ENCODE data around the gene ADCY4. TPM values are rescaled to one million over a fixed set of nuclear protein-coding genes. Genes with fewer than 3 reads are reported as not detected.

ADCY4 gene
- total and polyA plus RNA-seq, 10 of the 15 experiments (the other 5 are each of a cell fraction or from before 2014, with no cell fraction given) = 0.05 to 0.87 (median 0.21) TPM; not detected in 1

- H3K27ac ChIP-seq (ENCODE audit: control insufficient read depth, insufficient read depth) = no peak overlapping the region
- WGBS (ENCODE audit: insufficient coverage, insufficient replicate concordance, low lambda C conversion rate, missing lambda C conversion rate) = 85% methylated on average over 1 of the region's 1 CpG
- in situ Hi-C loops (cut with MboI) = loop anchor here (5.0 kb wide), 1 partner anchor 67 kb away; no protein-coding TSS in a partner anchor
- H3K9ac ChIP-seq (ENCODE audit: control insufficient read depth, insufficient read depth, low read length) = no peak overlapping the region
- ATAC-seq = no peak
- no peak overlapping the region for H2AFZ ChIP-seq (ENCODE audit: control insufficient read depth, low read depth, low read length)
- ChIA-PET SMC1A (ENCODE audit: uncharacterized antibody, unreplicated experiment) (interaction anchor here (0.6 to 2.3 kb wide), 15 partner anchors 9 to 77 kb away, joined by 3 to 79 read pairs (median 5); partner anchors contain the start of genes CBLN3, KHNYN, RIPK3 and SDR39U1), POLR2A (interaction anchor here (0.7 to 2.3 kb wide), 3 partner anchors 33 to 77 kb away, joined by 3 to 61 read pairs (median 6); partner anchors contain the start of genes CBLN3 and KHNYN), CTCF (interaction anchor here (0.8 to 2.3 kb wide), 19 partner anchors 9 to 77 kb away, joined by 3 to 163 read pairs (median 8); partner anchors contain the start of genes ADCY4, CBLN3, CIDEB and KHNYN), RAD21 (ENCODE audit: unreplicated experiment) (interaction anchor here (1.2 to 2.3 kb wide), 6 partner anchors 25 to 72 kb away, joined by 5 to 122 read pairs (median 15); partner anchors contain the start of genes CBLN3, KHNYN and RIPK3)
- intact Hi-C loops (cut with micrococcal nuclease; ENCODE audit: unreplicated experiment) = loop anchor here (1.0 to 5.0 kb wide), 3 partner anchors 33 to 66 kb away; no protein-coding TSS in a partner anchor
- H3K36me3 ChIP-seq (ENCODE audit: control insufficient read depth in 2 of 2, insufficient read depth in 2 of 2, low read length in 1 of 2) = no peaks in the 10 kb centered on the region
- DNase-seq (ENCODE audit: low read depth, low spot score) = no peak
- BruUV-seq (replicated peaks) = no TSS peak
- peaks cover 16% of the 10 kb centered on the region for H3K4me1 ChIP-seq (ENCODE audit: control insufficient read depth, insufficient read depth, low read length)
- H4K20me1 ChIP-seq (ENCODE audit: control insufficient read depth, insufficient read depth) = no peaks in the 10 kb centered on the region
- H3K27me3 ChIP-seq (replicated peaks in 1 of 2; ENCODE audit: control insufficient read depth in 2 of 2, insufficient read depth in 2 of 2, low read length in 1 of 2) = peaks cover 1 to 6% of the 10 kb centered on the region in 2 experiments
- no peak overlapping the region for H3K4me3 ChIP-seq
- H3K4me2 ChIP-seq (ENCODE audit: control insufficient read depth, insufficient read depth) = no peak overlapping the region
- no peak for FAIRE-seq
- no peaks in the 10 kb centered on the region for H3K79me2 ChIP-seq (ENCODE audit: control insufficient read depth, insufficient read depth, low read length)
- H3K9me3 ChIP-seq (replicated peaks; ENCODE audit: control insufficient read depth, insufficient read depth, low read length) = no peaks in the 10 kb centered on the region
- TF ChIP-seq SPI1 (IDR thresholded peaks at IDR 0.05; ENCODE audit: borderline replicate concordance, insufficient read depth, low read depth, low read length) (no peak), TCF3 (IDR thresholded peaks at IDR 0.05; ENCODE audit: borderline replicate concordance, insufficient read depth, low read depth, low read length) (no peak), STAT3 (IDR thresholded peaks at IDR 0.05; ENCODE audit: low read depth, low read length) (no peak), NRF1 (conservative IDR thresholded peaks at IDR 0.05; ENCODE audit: low read depth, low read length) (no peak), PRDM15 (CRISPR knock-in tag; IDR thresholded peaks at IDR 0.05) (no peak), MYB (IDR thresholded peaks at IDR 0.05; ENCODE audit: borderline replicate concordance, low read depth, low read length) (no peak), ZNF687 (IDR thresholded peaks at IDR 0.05) (no peak), E2F8 (IDR thresholded peaks at IDR 0.05; ENCODE audit: low read depth, partially characterized antibody) (no peak), KDM1A (IDR thresholded peaks at IDR 0.05; ENCODE audit: borderline replicate concordance) (no peak), HCFC1 (IDR thresholded peaks at IDR 0.05; ENCODE audit: low read length) (no peak), NR2F1 (conservative IDR thresholded peaks at IDR 0.05) (no peak), TCF7 (IDR thresholded peaks at IDR 0.05; ENCODE audit: borderline replicate concordance) (no peak)
These were observed 30.0 kb upstream of the ADCY4 start for GRCh38 chr14:24364841-24365240.
